NCI-H1417 treated with DMSO at 0.1 percent for 48 hours (cell line): Measurements from ENCODE around the gene ARHGAP25.

Source experiments
- DNase-seq: peaks from one replicate; lab custom pipeline; 2025; lab: John Stamatoyannopoulos, UW

The ARHGAP25 gene

GRCh38 chr2:68720665-68721064 lies 13.9 kb upstream of the ARHGAP25 start:
- no peak for DNase-seq

- DNase-seq: no peak
Measured at GRCh38 chr2:68721482-68722101, 13.0 kb upstream of the ARHGAP25 start.

- no peak for DNase-seq
Measured at GRCh38 chr2:68722712-68723111, 11.9 kb upstream of the ARHGAP25 start.

- DNase-seq: no peak
Measured at GRCh38 chr2:68723181-68723580, 11.4 kb upstream of the ARHGAP25 start.

GRCh38 chr2:68726100-68726499 lies 8.5 kb upstream of the ARHGAP25 start:
- DNase-seq: no peak

- DNase-seq: no peak
Measured at GRCh38 chr2:68726608-68727367, 7.8 kb upstream of the ARHGAP25 start.

GRCh38 chr2:68727683-68728375 lies 6.8 kb upstream of the ARHGAP25 start:
- DNase-seq: no peak

- DNase-seq: no peak
Measured at GRCh38 chr2:68730828-68731227, 3.8 kb upstream of the ARHGAP25 start.

- DNase-seq: no peak
Measured at GRCh38 chr2:68732036-68732932, 2.3 kb upstream of the ARHGAP25 start.

GRCh38 chr2:68733365-68733764 lies 1.2 kb upstream of the ARHGAP25 start:
- DNase-seq: no peak

GRCh38 chr2:68734176-68734575 lies 435 bp upstream of the ARHGAP25 start:
- no peak for DNase-seq

- no peak for DNase-seq
Measured at GRCh38 chr2:68736086-68736485, 1.5 kb downstream of the ARHGAP25 start.

GRCh38 chr2:68737711-68738110 lies 3.1 kb downstream of the ARHGAP25 start:
- DNase-seq: no peak

GRCh38 chr2:68738906-68739594 lies 4.4 kb downstream of the ARHGAP25 start:
- DNase-seq: no peak

- DNase-seq: no peak
Measured at GRCh38 chr2:68739595-68740399, 5.2 kb downstream of the ARHGAP25 start.

GRCh38 chr2:68740400-68740914 lies 5.8 kb downstream of the ARHGAP25 start:
- no peak for DNase-seq

- DNase-seq: no peak
Measured at GRCh38 chr2:68741238-68741637, 6.6 kb downstream of the ARHGAP25 start.

GRCh38 chr2:68741805-68742306 lies 7.2 kb downstream of the ARHGAP25 start:
- DNase-seq: no peak

GRCh38 chr2:68742626-68743415 lies 8.2 kb downstream of the ARHGAP25 start:
- DNase-seq: no peak
